Measurements from ENCODE around the gene CDK11B.
A peak's percentile ranks its signal among the peaks of the same experiment; 100 is the strongest.
"Not testable (repeated sequence)": the region's sequence is repeated elsewhere in the genome, so short reads cannot be mapped to it uniquely, and the experiment has no call there.

CDK11B gene

DNA sequence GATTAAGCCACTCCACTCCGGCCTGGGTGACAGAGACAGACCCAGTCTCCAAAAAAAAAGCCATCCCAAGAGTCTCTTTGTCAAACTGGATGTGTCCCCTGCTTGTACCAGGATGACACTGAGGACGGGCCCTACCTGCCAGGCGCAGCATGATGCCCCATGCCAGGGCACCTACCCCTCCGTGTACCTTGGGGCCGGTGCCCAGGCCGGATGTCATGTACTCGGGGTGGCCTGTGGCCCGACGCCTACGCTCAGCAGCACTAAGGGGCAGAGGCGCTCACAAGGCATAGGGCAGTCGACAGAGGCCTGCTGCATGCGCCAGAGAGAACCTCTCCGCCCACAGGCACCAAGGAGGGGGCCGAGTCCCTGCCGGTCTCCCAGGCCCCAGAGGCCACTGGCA lies 19.4 kb downstream of the CDK11B start:
- not testable (repeated sequence) for H3K4me3 ChIP-seq (ENCODE audit: low read depth, low read length); DNase-seq (ENCODE audit: low read depth)

GRCh38 chr1:1638528-1638927 lies 20.3 kb downstream of the CDK11B start:
- DNase-seq (ENCODE audit: low read depth); H3K4me3 ChIP-seq (ENCODE audit: low read depth, low read length): not testable (repeated sequence)

GRCh38 chr1:1637479-1637875 lies 21.3 kb downstream of the CDK11B start:
- not testable (repeated sequence) for H3K4me3 ChIP-seq (ENCODE audit: low read depth, low read length); DNase-seq (ENCODE audit: low read depth)

DNA sequence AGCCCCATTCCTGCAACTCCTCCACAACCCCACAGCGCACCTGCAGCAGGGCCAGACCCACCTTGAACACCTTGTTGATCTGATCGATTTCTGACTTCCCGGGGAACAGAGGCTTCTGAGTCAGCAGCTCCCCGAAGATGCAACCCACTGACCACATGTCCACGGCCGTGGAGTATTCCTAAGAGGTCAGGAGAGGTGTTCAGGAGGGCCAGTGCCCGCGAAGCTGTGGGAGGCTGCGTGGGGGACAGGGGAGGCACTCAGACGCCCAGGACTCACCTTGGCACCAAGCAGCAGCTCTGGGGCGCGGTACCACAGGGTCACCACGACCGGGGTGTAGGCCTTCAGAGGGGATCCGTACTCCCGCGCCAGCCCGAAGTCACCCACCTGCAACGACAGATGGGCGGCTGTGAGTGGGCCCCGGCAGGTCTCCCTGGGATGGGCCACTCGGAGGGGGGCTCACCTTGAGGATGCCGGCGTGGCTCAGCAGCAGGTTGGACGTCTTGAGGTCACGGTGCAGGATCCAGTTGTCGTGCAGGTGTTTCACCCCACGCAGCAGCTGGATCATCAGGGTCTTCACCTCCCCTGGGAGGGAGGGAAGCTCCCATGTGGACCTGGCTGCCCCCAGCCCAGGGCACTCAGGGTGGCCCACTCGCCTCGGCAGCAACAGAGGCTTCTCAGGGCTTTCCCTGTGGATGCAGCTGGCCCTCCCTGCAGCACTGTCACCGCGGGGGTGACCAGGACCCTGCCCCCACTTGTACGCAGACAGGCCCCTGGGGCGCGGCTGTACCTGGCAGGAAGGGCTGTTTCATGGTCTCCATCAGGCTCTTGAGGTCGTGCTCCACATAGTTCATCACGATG lies 22.0 kb downstream of the CDK11B start:
- not testable (repeated sequence) for H3K4me3 ChIP-seq (ENCODE audit: low read depth, low read length); DNase-seq (ENCODE audit: low read depth)

- not testable (repeated sequence) for H3K4me3 ChIP-seq (ENCODE audit: low read depth, low read length); DNase-seq (ENCODE audit: low read depth)
Measured at GRCh38 chr1:1634613-1635012, 24.2 kb downstream of the CDK11B start.

- DNase-seq (ENCODE audit: low read depth); H3K4me3 ChIP-seq (ENCODE audit: low read depth, low read length): not testable (repeated sequence)
Measured at GRCh38 chr1:1633409-1633808, 25.4 kb downstream of the CDK11B start.

DNA sequence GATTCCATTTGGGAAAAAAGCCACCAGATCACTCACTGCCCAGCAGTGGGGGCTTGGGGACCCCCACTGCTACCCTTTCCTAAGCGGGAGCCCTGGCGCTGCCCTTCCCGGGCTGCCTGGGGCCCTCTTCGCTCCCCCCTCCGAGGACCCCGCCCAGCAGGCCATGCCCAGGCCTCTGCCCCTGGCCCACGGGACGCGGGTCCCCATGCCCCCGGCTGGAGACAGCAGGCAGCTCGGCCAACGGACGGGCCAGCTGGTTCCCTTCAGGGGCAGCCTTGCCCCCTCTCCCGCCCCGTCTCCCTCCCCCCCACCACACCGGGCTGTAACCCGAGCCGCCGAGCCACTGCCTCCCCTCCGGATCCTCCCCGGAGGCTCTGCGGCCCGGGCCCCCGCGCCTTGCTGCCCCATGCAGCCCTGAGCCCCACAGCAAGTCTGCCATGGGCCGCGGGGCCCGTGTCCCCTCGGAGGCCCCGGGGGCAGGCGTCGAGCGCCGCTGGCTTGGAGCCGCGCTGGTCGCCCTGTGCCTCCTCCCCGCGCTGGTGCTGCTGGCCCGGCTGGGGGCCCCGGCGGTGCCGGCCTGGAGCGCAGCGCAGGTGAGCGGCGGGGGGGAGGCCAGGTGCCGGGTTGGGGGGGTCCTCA lies 26.9 kb downstream of the CDK11B start, which contains the start of gene MMP23B:
TSS of gene MMP23B (plus strand) at position 392 of the 639 bp plus-strand sequence. CDS start at position 438, 46 bp downstream.
- TF ChIP-seq, protein P1, sequence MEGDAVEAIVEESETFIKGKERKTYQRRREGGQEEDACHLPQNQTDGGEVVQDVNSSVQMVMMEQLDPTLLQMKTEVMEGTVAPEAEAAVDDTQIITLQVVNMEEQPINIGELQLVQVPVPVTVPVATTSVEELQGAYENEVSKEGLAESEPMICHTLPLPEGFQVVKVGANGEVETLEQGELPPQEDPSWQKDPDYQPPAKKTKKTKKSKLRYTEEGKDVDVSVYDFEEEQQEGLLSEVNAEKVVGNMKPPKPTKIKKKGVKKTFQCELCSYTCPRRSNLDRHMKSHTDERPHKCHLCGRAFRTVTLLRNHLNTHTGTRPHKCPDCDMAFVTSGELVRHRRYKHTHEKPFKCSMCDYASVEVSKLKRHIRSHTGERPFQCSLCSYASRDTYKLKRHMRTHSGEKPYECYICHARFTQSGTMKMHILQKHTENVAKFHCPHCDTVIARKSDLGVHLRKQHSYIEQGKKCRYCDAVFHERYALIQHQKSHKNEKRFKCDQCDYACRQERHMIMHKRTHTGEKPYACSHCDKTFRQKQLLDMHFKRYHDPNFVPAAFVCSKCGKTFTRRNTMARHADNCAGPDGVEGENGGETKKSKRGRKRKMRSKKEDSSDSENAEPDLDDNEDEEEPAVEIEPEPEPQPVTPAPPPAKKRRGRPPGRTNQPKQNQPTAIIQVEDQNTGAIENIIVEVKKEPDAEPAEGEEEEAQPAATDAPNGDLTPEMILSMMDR (conservative IDR thresholded peaks at IDR 0.05; ENCODE audit: low read depth, low read length): no peak
- no peak for DNase-seq (ENCODE audit: low read depth)
- H3K4me3 ChIP-seq (ENCODE audit: low read depth, low read length): no peak within 1 kb of the TSS

- TF ChIP-seq, protein P1 (conservative IDR thresholded peaks at IDR 0.05; ENCODE audit: low read depth, low read length): no peak
- peak; percentile 35 for DNase-seq (ENCODE audit: low read depth)
- no peak overlapping the region for H3K4me3 ChIP-seq (ENCODE audit: low read depth, low read length)
Measured at GRCh38 chr1:1630965-1631781, 27.6 kb downstream of the CDK11B start.

DNA sequence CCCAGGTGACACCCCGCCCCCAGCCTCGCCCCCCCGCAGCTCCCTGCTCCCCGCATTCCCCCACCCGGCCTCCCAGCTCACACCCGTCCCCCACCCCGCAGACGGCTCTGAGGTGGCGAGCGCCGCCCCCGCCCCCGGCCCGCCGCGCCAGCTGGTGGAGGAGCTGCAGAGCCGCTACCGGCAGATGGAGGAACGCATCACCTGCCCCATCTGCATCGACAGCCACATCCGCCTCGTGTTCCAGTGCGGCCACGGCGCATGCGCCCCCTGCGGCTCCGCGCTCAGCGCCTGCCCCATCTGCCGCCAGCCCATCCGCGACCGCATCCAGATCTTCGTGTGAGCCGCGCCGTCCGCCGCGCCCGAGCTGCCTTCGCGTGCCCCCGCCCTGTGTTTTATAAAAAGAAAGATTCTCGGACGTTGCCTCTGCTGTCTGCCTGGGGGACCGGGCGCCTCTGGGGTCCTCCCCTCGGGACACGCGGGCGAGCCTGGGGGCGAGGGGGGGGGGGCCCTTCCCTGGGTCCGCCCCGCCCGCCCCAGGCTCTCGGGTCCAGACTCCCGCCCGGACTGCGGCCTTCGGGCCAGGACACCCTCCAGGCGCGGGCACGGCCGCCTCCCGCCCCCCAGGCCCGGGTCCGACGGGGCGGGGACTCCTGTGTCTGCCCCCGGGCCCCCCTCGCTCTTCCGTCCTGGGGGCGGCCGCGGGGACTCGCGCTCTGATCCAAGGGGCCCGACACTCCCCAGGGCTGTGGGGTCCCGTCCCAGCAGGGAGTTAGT lies 28.4 kb downstream of the CDK11B start:
- DNase-seq (ENCODE audit: low read depth): peak; percentile 83
- H3K4me3 ChIP-seq (ENCODE audit: low read depth, low read length): no peak overlapping the region
- TF ChIP-seq, protein P1 (conservative IDR thresholded peaks at IDR 0.05; ENCODE audit: low read depth, low read length): no peak
